ENCODE results near the gene TRMT11. TPM values are rescaled to one million over a fixed set of nuclear protein-coding genes. Genes with fewer than 3 reads are reported as not detected.

TRMT11 gene
- total RNA-seq, 1 experiment from 2014 or later, result 24.2 TPM

GRCh38 chr6:125945378-125946141 is 40.8 kb upstream of the TRMT11 start:
- peaks cover 50% of the 10 kb centered on the region for H3F3A ChIP-seq (ENCODE audit: insufficient read depth, low read depth)
- ChIA-PET POLR2A (ENCODE audit: unreplicated experiment) (interaction anchor here (0.5 to 1.1 kb wide), 5 partner anchors 11 to 154 kb away, joined by 3 to 11 read pairs (median 3); partner anchors contain the start of gene HINT3), CTCF (interaction anchor here (1.1 kb wide), 1 partner anchor 11 kb away, joined by 5 read pairs; the partner anchor contains the start of gene HINT3)
- H3K27me3 ChIP-seq (ENCODE audit: insufficient read depth, low read depth), result no peaks in the 10 kb centered on the region
- H3K4me3 ChIP-seq, result 0 out of 2 replicates have a peak overlapping the region, but pooled peaks have one; percentile 18
- no peaks in the 10 kb centered on the region for H3K9me3 ChIP-seq (ENCODE audit: insufficient read depth, low read depth)
- no peaks in the 10 kb centered on the region for H3K9me2 ChIP-seq (ENCODE audit: insufficient read depth)
- peak overlapping the region; percentile 65 for H3K4me2 ChIP-seq
- peaks cover 85% of the 10 kb centered on the region for H3K4me1 ChIP-seq (replicated peaks; ENCODE audit: insufficient read depth)
- no peaks in the 10 kb centered on the region for H3K36me3 ChIP-seq (ENCODE audit: low read depth)
- intact Hi-C loops (cut with micrococcal nuclease; ENCODE audit: unreplicated experiment), result loop anchor here (1.0 to 10.0 kb wide), 3 partner anchors 26 to 751 kb away; no protein-coding TSS in a partner anchor
- H4K20me1 ChIP-seq (ENCODE audit: insufficient read depth), result no peaks in the 10 kb centered on the region
- H3K27ac ChIP-seq, result peak overlapping the region; percentile 98
- peak in 1 of 2 experiments; percentile 84 for DNase-seq
- no peaks in the 10 kb centered on the region for H3K79me2 ChIP-seq (ENCODE audit: low read depth)
- 0 out of 2 replicates have a peak, but pooled peaks have one; percentile 17 for TF ChIP-seq CTCF (conservative IDR thresholded peaks at IDR 0.05)
- no peak for TF ChIP-seq EZH2 (IDR thresholded peaks at IDR 0.05; ENCODE audit: low read depth)
- H2AFZ ChIP-seq, result peak overlapping the region; percentile 21; the same call in 1 of the 2 replicates
- BruUV-seq (replicated peaks), result TSS peak; percentile 75

GRCh38 chr6:125947615-125948014 is 38.7 kb upstream of the TRMT11 start:
- CTCF ChIA-PET, result interaction anchor here (1.2 kb wide), 1 partner anchor 9 kb away, joined by 5 read pairs; no protein-coding TSS in a partner anchor
- no peak overlapping the region for H3K4me2 ChIP-seq
- no peak overlapping the region for H2AFZ ChIP-seq
- peak overlapping the region; percentile 98 for H3K27ac ChIP-seq
- H4K20me1 ChIP-seq (ENCODE audit: insufficient read depth), result no peaks in the 10 kb centered on the region
- H3K4me3 ChIP-seq, result no peak overlapping the region
- H3K79me2 ChIP-seq (ENCODE audit: low read depth), result no peaks in the 10 kb centered on the region
- H3K36me3 ChIP-seq (ENCODE audit: low read depth), result no peaks in the 10 kb centered on the region
- peaks cover 32% of the 10 kb centered on the region for H3F3A ChIP-seq (ENCODE audit: insufficient read depth, low read depth)
- no peaks in the 10 kb centered on the region for H3K27me3 ChIP-seq (ENCODE audit: insufficient read depth, low read depth)
- intact Hi-C loops (cut with micrococcal nuclease; ENCODE audit: unreplicated experiment), result loop anchor here (2.0 to 10.0 kb wide), 2 partner anchors 75 to 753 kb away; no protein-coding TSS in a partner anchor
- peaks cover 65% of the 10 kb centered on the region for H3K4me1 ChIP-seq (replicated peaks; ENCODE audit: insufficient read depth)
- TF ChIP-seq EZH2 (IDR thresholded peaks at IDR 0.05; ENCODE audit: low read depth), result no peak
- TF ChIP-seq CTCF (conservative IDR thresholded peaks at IDR 0.05), result no peak
- BruUV-seq (replicated peaks), result no TSS peak
- POLR2A ChIA-PET (ENCODE audit: unreplicated experiment), result interaction anchor here (0.6 to 0.7 kb wide), 3 partner anchors 10 to 80 kb away, joined by 3 to 6 read pairs (median 5); no protein-coding TSS in a partner anchor
- peak; percentile 25 to 34 for DNase-seq
- H3K9me3 ChIP-seq (ENCODE audit: insufficient read depth, low read depth), result no peaks in the 10 kb centered on the region
- H3K9me2 ChIP-seq (ENCODE audit: insufficient read depth), result no peaks in the 10 kb centered on the region

GRCh38 chr6:125948455-125948854 is 37.9 kb upstream of the TRMT11 start:
- intact Hi-C loops (cut with micrococcal nuclease; ENCODE audit: unreplicated experiment), result loop anchor here (10.0 kb wide), 1 partner anchor 754 kb away; no protein-coding TSS in a partner anchor
- H3K4me1 ChIP-seq (replicated peaks; ENCODE audit: insufficient read depth), result peaks cover 56% of the 10 kb centered on the region
- H3F3A ChIP-seq (ENCODE audit: insufficient read depth, low read depth), result peaks cover 24% of the 10 kb centered on the region
- ChIA-PET CTCF (interaction anchor here (1.2 kb wide), 1 partner anchor 8 kb away, joined by 5 read pairs; no protein-coding TSS in a partner anchor), POLR2A (ENCODE audit: unreplicated experiment) (interaction anchor here (0.6 kb wide), 1 partner anchor 158 kb away, joined by 6 read pairs; no protein-coding TSS in a partner anchor)
- H2AFZ ChIP-seq, result no peak overlapping the region
- H4K20me1 ChIP-seq (ENCODE audit: insufficient read depth), result no peaks in the 10 kb centered on the region
- no peaks in the 10 kb centered on the region for H3K27me3 ChIP-seq (ENCODE audit: insufficient read depth, low read depth)
- DNase-seq, result peak in 1 of 2 experiments; percentile 35
- no peak overlapping the region for H3K4me2 ChIP-seq
- no peak for TF ChIP-seq EZH2 (IDR thresholded peaks at IDR 0.05; ENCODE audit: low read depth)
- no peak for TF ChIP-seq CTCF (conservative IDR thresholded peaks at IDR 0.05)
- H3K36me3 ChIP-seq (ENCODE audit: low read depth), result no peaks in the 10 kb centered on the region
- BruUV-seq (replicated peaks), result no TSS peak
- H3K9me3 ChIP-seq (ENCODE audit: insufficient read depth, low read depth), result no peaks in the 10 kb centered on the region
- no peaks in the 10 kb centered on the region for H3K79me2 ChIP-seq (ENCODE audit: low read depth)
- no peak overlapping the region for H3K4me3 ChIP-seq
- H3K27ac ChIP-seq, result peak overlapping the region; percentile 98
- no peaks in the 10 kb centered on the region for H3K9me2 ChIP-seq (ENCODE audit: insufficient read depth)

Data from PC-9 (cell line).